Upper lobe of left lung (tissue), 4 donors: ENCODE results near the gene SNAPIN.

ENCODE experiments used
- CTCF ChIP-seq, 6 experiments: fragments of 450-650 bp in 4 of 6; fragments of 200-600 bp in 2 of 6; sonication (generic) in 2 of 6; IDR thresholded peaks; one replicate each; pipeline ENCODE4 v1.5.1; 2016 to 2019; ENCODE audit warnings: antibody characterized with exemption in 6 of 6
- POLR2A ChIP-seq, 4 donors: fragments of 450-650 bp; IDR thresholded peaks; one replicate each; pipeline ENCODE4 v1.5.1; 2016 to 2017; ENCODE audit warnings: antibody characterized with exemption in 4 of 4, mild to moderate bottlenecking in 2 of 4

- TF ChIP-seq CTCF (IDR thresholded peaks at IDR 0.05) (no peak), POLR2A (IDR thresholded peaks at IDR 0.05) (no peak)
Measured at GRCh38 chr1:153614189-153614900, 44.2 kb upstream of the SNAPIN start.
